PC-9 (cell line): ENCODE results near the gene FOXJ1. TPM values are rescaled to one million over a fixed set of nuclear protein-coding genes. Genes with fewer than 3 reads are reported as not detected.

Source experiments
- BruUV-seq: library from RNA; stranded (reverse); fragments of 400-500 nt; replicated peaks from 2 replicates; lab custom pipeline; 2021; lab: Mats Ljungman, UMichigan
- CTCF ChIA-PET: fragments of 300-600 bp; sonication (Branson Sonifier 250); formaldehyde crosslinking; loops from one replicate; lab custom pipeline; 2022; ENCODE audit warnings: antibody characterized with exemption; lab: Charles Lee
- POLR2A ChIA-PET: fragments of 300-600 bp; sonication (Branson Sonifier 250); formaldehyde crosslinking; loops from one replicate; lab custom pipeline; 2022; ENCODE audit warnings: antibody characterized with exemption; ENCODE audit not compliant: unreplicated experiment; lab: Charles Lee
- DNase-seq, 2 experiments: peaks; one replicate each; pipeline versions ENCODE4 v3.0.0 to v3.0.0-alpha.2; 2015 to 2022; ENCODE audit warnings: mixed read lengths in 1 of 2
- H2AFZ ChIP-seq: fragments of 200-600 bp; sonication (generic); 2 replicates; pipeline ENCODE4 v1.8.1; 2017; ENCODE audit warnings: antibody characterized with exemption
- H3F3A ChIP-seq: fragments of 200-600 bp; sonication (generic); 2 replicates; pipeline ENCODE4 v1.8.1; 2017; ENCODE audit warnings: antibody characterized with exemption, mild to moderate bottlenecking, low read depth; ENCODE audit not compliant: insufficient read depth
- H3K27ac ChIP-seq: fragments of 200-600 bp; sonication (generic); 2 replicates; pipeline ENCODE4 v1.6.1; 2016; ENCODE audit warnings: mixed run types
- H3K27me3 ChIP-seq: fragments of 200-600 bp; sonication (generic); 2 replicates; pipeline ENCODE4 v1.6.1; 2016; ENCODE audit warnings: low read depth, mixed run types; ENCODE audit not compliant: insufficient read depth
- H3K36me3 ChIP-seq: fragments of 200-600 bp; sonication (generic); 2 replicates; pipeline ENCODE4 v1.6.1; 2016; ENCODE audit warnings: low read depth, mixed run types
- H3K4me1 ChIP-seq: fragments of 200-600 bp; sonication (generic); replicated peaks from 2 replicates; pipeline ENCODE4 v1.6.1; 2016; ENCODE audit warnings: mixed run types; ENCODE audit not compliant: insufficient read depth
- H3K4me2 ChIP-seq: fragments of 200-600 bp; sonication (generic); 2 replicates; pipeline ENCODE4 v1.6.1; 2017; ENCODE audit warnings: mixed run types
- H3K4me3 ChIP-seq: fragments of 200-600 bp; sonication (generic); 2 replicates; pipeline ENCODE4 v1.6.1; 2016; ENCODE audit warnings: mixed run types
- H3K79me2 ChIP-seq: fragments of 200-600 bp; sonication (generic); 2 replicates; pipeline ENCODE4 v1.6.1; 2017; ENCODE audit warnings: low read depth, mixed run types
- H3K9me2 ChIP-seq: fragments of 200-600 bp; sonication (generic); 2 replicates; pipeline ENCODE4 v1.8.1; 2017; ENCODE audit warnings: mild to moderate bottlenecking; ENCODE audit not compliant: insufficient read depth
- H3K9me3 ChIP-seq: fragments of 200-600 bp; sonication (generic); 2 replicates; pipeline ENCODE4 v1.8.1; 2016; ENCODE audit warnings: low read depth; ENCODE audit not compliant: insufficient read depth
- H4K20me1 ChIP-seq: fragments of 200-600 bp; sonication (generic); 2 replicates; pipeline ENCODE4 v1.8.1; 2017; ENCODE audit not compliant: insufficient read depth
- CTCF ChIP-seq: fragments of 200-600 bp; sonication (generic); conservative IDR thresholded peaks from 2 replicates; pipeline ENCODE4 v1.6.1; 2017; ENCODE audit warnings: mixed run types, antibody characterized with exemption, mild to moderate bottlenecking, moderate library complexity
- EZH2 ChIP-seq: fragments of 200-600 bp; sonication (generic); IDR thresholded peaks from 2 replicates; pipeline ENCODE4 v1.8.0; 2017; ENCODE audit warnings: antibody characterized with exemption, low read depth
- intact Hi-C: fragments of 100-400 bp; cut with micrococcal nuclease; formaldehyde crosslinking; loops from one replicate; pipeline ENCODE4 v1.10.0; 2022; ENCODE audit not compliant: unreplicated experiment
- total RNA-seq: library from RNA; stranded (reverse); gene quantifications from 2 replicates; pipeline ENCODE4 v1.2.3, GENCODE V29; 2021

The FOXJ1 gene
- total RNA-seq, 1 experiment from 2014 or later, result 23.7 TPM

DNA sequence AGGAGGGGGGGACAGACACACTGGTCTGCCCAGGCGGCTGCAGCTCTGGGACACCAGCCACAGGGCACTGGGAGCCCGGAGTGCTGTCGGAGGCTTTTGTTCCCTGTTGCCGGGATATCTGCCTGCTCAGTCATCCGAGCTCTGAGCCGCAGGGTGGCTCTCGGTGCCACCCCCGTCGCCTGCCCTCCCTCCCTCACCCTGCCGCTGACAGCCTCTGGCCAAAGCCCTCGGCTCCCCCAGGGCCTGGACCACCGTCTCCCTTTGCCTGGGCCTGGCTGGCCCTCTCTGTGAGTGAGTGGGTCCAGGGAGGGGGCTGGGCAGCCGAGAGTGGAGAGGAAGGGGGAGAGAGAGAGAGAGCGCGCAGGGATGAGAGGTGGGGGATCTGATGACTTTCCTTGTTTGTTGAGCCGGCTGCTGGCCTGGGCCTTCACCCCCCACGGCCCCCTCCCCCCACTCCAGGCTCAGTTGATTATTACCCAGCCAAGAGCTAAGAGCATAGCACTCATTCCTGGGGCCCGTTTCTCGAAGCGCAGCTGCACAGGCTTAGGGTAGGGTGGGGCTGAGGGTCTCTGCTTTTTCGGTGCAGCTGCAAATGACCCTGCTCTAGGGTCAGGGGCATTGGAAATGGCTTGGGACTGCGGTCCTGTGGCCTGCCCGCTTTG, 2.7 kb downstream of the FOXJ1 start:
- no peak for DNase-seq
- intact Hi-C loops, result no loop called here
- ChIA-PET CTCF (interaction anchor here (0.5 kb wide), 1 partner anchor 305 kb away, joined by 3 read pairs; no protein-coding TSS in a partner anchor), POLR2A (no interaction called here)
- Histone ChIP-seq H4K20me1 (no peaks in the 10 kb centered on the region), H3K4me3 (no peak overlapping the region), H3K9me3 (no peaks in the 10 kb centered on the region), H3K27ac (no peak overlapping the region), H3K27me3 (no peaks in the 10 kb centered on the region), H3K9me2 (no peaks in the 10 kb centered on the region), H3K79me2 (no peaks in the 10 kb centered on the region), H3K4me1 (peaks cover 30% of the 10 kb centered on the region), H2AFZ (no peak overlapping the region), H3F3A (peaks cover 15% of the 10 kb centered on the region), H3K36me3 (no peaks in the 10 kb centered on the region), H3K4me2 (no peak overlapping the region)
- no TSS peak for BruUV-seq
- TF ChIP-seq CTCF, result no peak
- TF ChIP-seq EZH2, result no peak

- POLR2A ChIA-PET, result no interaction called here
- peaks cover 30% of the 10 kb centered on the region for H3K4me1 ChIP-seq
- intact Hi-C loops, result no loop called here
- CTCF ChIA-PET, result no interaction called here
- no peak overlapping the region for H3K4me3 ChIP-seq
- no peak overlapping the region for H3K27ac ChIP-seq
- no peaks in the 10 kb centered on the region for H3K79me2 ChIP-seq
- no peaks in the 10 kb centered on the region for H3K27me3 ChIP-seq
- H4K20me1 ChIP-seq, result no peaks in the 10 kb centered on the region
- no peaks in the 10 kb centered on the region for H3K9me2 ChIP-seq
- DNase-seq, result no peak
- H3K36me3 ChIP-seq, result no peaks in the 10 kb centered on the region
- no peak overlapping the region for H3K4me2 ChIP-seq
- H3F3A ChIP-seq, result peaks cover 15% of the 10 kb centered on the region
- no peak overlapping the region for H2AFZ ChIP-seq
- TF ChIP-seq CTCF (no peak), EZH2 (no peak)
- no TSS peak for BruUV-seq
- no peaks in the 10 kb centered on the region for H3K9me3 ChIP-seq
These were observed 3.5 kb downstream of the FOXJ1 start for GRCh38 chr17:76137351-76138233.

DNA sequence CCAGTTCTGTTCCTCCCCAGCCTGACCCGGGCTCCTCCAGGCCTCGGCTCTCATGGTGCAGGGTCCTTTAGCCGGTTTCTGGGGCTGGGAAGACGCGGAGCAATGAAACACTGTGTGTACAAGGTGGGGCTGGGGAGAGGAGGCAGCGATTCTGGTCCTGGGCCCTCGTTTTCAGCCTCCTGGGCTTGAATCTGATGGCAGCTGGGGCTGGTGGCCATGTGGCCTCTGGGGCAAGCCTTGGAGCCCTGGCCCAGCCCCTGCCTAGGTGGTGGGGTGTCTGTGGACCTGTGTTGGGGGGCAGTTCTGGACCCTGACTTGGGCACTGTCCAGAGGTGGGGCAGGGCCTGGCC, 4.1 kb downstream of the FOXJ1 start:
- intact Hi-C loops, result no loop called here
- no peak for DNase-seq
- Histone ChIP-seq H4K20me1 (no peaks in the 10 kb centered on the region), H3K36me3 (no peaks in the 10 kb centered on the region), H2AFZ (no peak overlapping the region), H3K27me3 (no peaks in the 10 kb centered on the region), H3K79me2 (no peaks in the 10 kb centered on the region), H3K4me2 (no peak overlapping the region), H3K9me2 (no peaks in the 10 kb centered on the region), H3K9me3 (no peaks in the 10 kb centered on the region), H3K4me1 (peaks cover 31% of the 10 kb centered on the region), H3K4me3 (no peak overlapping the region), H3F3A (peaks cover 11% of the 10 kb centered on the region), H3K27ac (no peak overlapping the region)
- no peak for TF ChIP-seq CTCF
- no peak for TF ChIP-seq EZH2
- BruUV-seq, result no TSS peak
- ChIA-PET POLR2A (no interaction called here), CTCF (no interaction called here)
